ENCODE results near the gene RAET1G.

GRCh38 chr6:149941583-149942460 is 18.9 kb upstream of the RAET1G start, which contains the start of gene ULBP2:
- no peak for TF ChIP-seq CTCF (IDR thresholded peaks at IDR 0.05)
- TF ChIP-seq EZH2 (IDR thresholded peaks at IDR 0.05; ENCODE audit: borderline replicate concordance, insufficient read depth, low read depth, low read length, poor library complexity, severe bottlenecking): no peak

Measured in B cell (primary cell).